ENCODE data around the gene ATP2A3.

GRCh38 chr17:3918372-3919122 is 45.7 kb downstream of the ATP2A3 start:
- no peak for TF ChIP-seq POLR2AphosphoS5 (IDR thresholded peaks at IDR 0.05; ENCODE audit: borderline replicate concordance, low read depth, low read length)
- no peak for TF ChIP-seq EZH2 (IDR thresholded peaks at IDR 0.05)
- TF ChIP-seq FOXP2 (optimal IDR thresholded peaks at IDR 0.05; ENCODE audit: control extremely low read depth, extremely low read length, insufficient read depth), result no peak
